Measurements from ENCODE around the gene ARID1B. TPM values are rescaled to one million over a fixed set of nuclear protein-coding genes. Genes with fewer than 3 reads are reported as not detected.

The ARID1B gene
- total RNA-seq, 1 experiment from 2014 or later = 24.2 TPM

- DNase-seq (no peak), ATAC-seq (no peak)
- Histone ChIP-seq H3K4me2 (ENCODE audit: low read length) (no peak overlapping the region), H3K9ac (ENCODE audit: low read length) (no peak overlapping the region), H3F3A (ENCODE audit: low read length, unreplicated experiment) (no peaks in the 10 kb centered on the region), H3K4me1 (ENCODE audit: insufficient read depth, low read length) (peaks cover 17% of the 10 kb centered on the region), H3K36me3 (ENCODE audit: low read depth, low read length) (no peaks in the 10 kb centered on the region), H3K27me3 (ENCODE audit: low read length) (no peaks in the 10 kb centered on the region), H3K9me2 (replicated peaks; ENCODE audit: low read length) (no peaks in the 10 kb centered on the region), H3K79me2 (ENCODE audit: low read length) (no peaks in the 10 kb centered on the region), H2AFZ (ENCODE audit: low read length) (no peak overlapping the region), H3K27ac (ENCODE audit: low read length) (no peak overlapping the region), H3K4me3 (ENCODE audit: low read length) (no peak overlapping the region), H4K20me1 (ENCODE audit: low read length) (no peaks in the 10 kb centered on the region), H3K9me3 (ENCODE audit: low read length) (no peaks in the 10 kb centered on the region)
- ChIA-PET CTCF (no interaction called here), POLR2A (ENCODE audit: unreplicated experiment) (no interaction called here)
- no peak for TF ChIP-seq EZH2phosphoT487 (IDR thresholded peaks at IDR 0.05; ENCODE audit: borderline replicate concordance, low read length)
- intact Hi-C loops (cut with micrococcal nuclease) = no loop called here
- BruUV-seq (replicated peaks) = no TSS peak
Observed at GRCh38 chr6:157238346-157238745, 461.2 kb downstream of the ARID1B start.

- Histone ChIP-seq H3K79me2 (ENCODE audit: low read length) (no peaks in the 10 kb centered on the region), H4K20me1 (ENCODE audit: low read length) (no peaks in the 10 kb centered on the region), H3K36me3 (ENCODE audit: low read depth, low read length) (no peaks in the 10 kb centered on the region), H3K27ac (ENCODE audit: low read length) (no peak overlapping the region), H3K4me3 (ENCODE audit: low read length) (peak overlapping the region; percentile 68; the same call in 1 of the 2 replicates), H3K4me2 (ENCODE audit: low read length) (peak overlapping the region; percentile 96), H3F3A (ENCODE audit: low read length, unreplicated experiment) (no peaks in the 10 kb centered on the region), H3K27me3 (ENCODE audit: low read length) (no peaks in the 10 kb centered on the region), H3K4me1 (ENCODE audit: insufficient read depth, low read length) (peaks cover 17% of the 10 kb centered on the region), H2AFZ (ENCODE audit: low read length) (peak overlapping the region; percentile 97; the same call in 1 of the 2 replicates), H3K9me2 (replicated peaks; ENCODE audit: low read length) (no peaks in the 10 kb centered on the region), H3K9ac (ENCODE audit: low read length) (no peak overlapping the region), H3K9me3 (ENCODE audit: low read length) (no peaks in the 10 kb centered on the region)
- intact Hi-C loops (cut with micrococcal nuclease) = no loop called here
- DNase-seq (no peak), ATAC-seq (no peak)
- CTCF ChIA-PET = no interaction called here
- BruUV-seq (replicated peaks) = no TSS peak
- TF ChIP-seq EZH2 (IDR thresholded peaks at IDR 0.05; ENCODE audit: low read length, unreplicated experiment) (no peak), EZH2phosphoT487 (IDR thresholded peaks at IDR 0.05; ENCODE audit: borderline replicate concordance, low read length) (no peak), CTCF (conservative IDR thresholded peaks at IDR 0.05; ENCODE audit: low read depth, low read length) (no peak)
- POLR2A ChIA-PET (ENCODE audit: unreplicated experiment) = no interaction called here
Observed at GRCh38 chr6:157239148-157239547, 462.0 kb downstream of the ARID1B start.

- intact Hi-C loops (cut with micrococcal nuclease) = no loop called here
- ATAC-seq = no peak
- H3K9me2 ChIP-seq (replicated peaks; ENCODE audit: low read length) = no peaks in the 10 kb centered on the region
- CTCF ChIA-PET = no interaction called here
- H2AFZ ChIP-seq (ENCODE audit: low read length) = peak overlapping the region; percentile 97
- no TSS peak for BruUV-seq (replicated peaks)
- H3K9me3 ChIP-seq (ENCODE audit: low read length) = no peaks in the 10 kb centered on the region
- no peaks in the 10 kb centered on the region for H3K27me3 ChIP-seq (ENCODE audit: low read length)
- H3K9ac ChIP-seq (ENCODE audit: low read length) = peak overlapping the region; percentile 58
- H3F3A ChIP-seq (ENCODE audit: low read length, unreplicated experiment) = no peaks in the 10 kb centered on the region
- no peak for DNase-seq
- H3K4me2 ChIP-seq (ENCODE audit: low read length) = peak overlapping the region; percentile 96
- peak overlapping the region; percentile 68 for H3K4me3 ChIP-seq (ENCODE audit: low read length)
- H3K4me1 ChIP-seq (ENCODE audit: insufficient read depth, low read length) = peaks cover 17% of the 10 kb centered on the region
- H3K27ac ChIP-seq (ENCODE audit: low read length) = no peak overlapping the region
- H3K79me2 ChIP-seq (ENCODE audit: low read length) = no peaks in the 10 kb centered on the region
- H4K20me1 ChIP-seq (ENCODE audit: low read length) = no peaks in the 10 kb centered on the region
- TF ChIP-seq EZH2phosphoT487 (IDR thresholded peaks at IDR 0.05; ENCODE audit: borderline replicate concordance, low read length) (no peak), CTCF (conservative IDR thresholded peaks at IDR 0.05; ENCODE audit: low read depth, low read length) (no peak), EZH2 (IDR thresholded peaks at IDR 0.05; ENCODE audit: low read length, unreplicated experiment) (no peak)
- POLR2A ChIA-PET (ENCODE audit: unreplicated experiment) = interaction anchor here (0.6 to 0.7 kb wide), 2 partner anchors 16 to 84 kb away, joined by 3 read pairs; no protein-coding TSS in a partner anchor
- no peaks in the 10 kb centered on the region for H3K36me3 ChIP-seq (ENCODE audit: low read depth, low read length)
Observed at GRCh38 chr6:157239671-157240058, 462.5 kb downstream of the ARID1B start.
